Measurements from ENCODE around the gene PLA1A.

DNA sequence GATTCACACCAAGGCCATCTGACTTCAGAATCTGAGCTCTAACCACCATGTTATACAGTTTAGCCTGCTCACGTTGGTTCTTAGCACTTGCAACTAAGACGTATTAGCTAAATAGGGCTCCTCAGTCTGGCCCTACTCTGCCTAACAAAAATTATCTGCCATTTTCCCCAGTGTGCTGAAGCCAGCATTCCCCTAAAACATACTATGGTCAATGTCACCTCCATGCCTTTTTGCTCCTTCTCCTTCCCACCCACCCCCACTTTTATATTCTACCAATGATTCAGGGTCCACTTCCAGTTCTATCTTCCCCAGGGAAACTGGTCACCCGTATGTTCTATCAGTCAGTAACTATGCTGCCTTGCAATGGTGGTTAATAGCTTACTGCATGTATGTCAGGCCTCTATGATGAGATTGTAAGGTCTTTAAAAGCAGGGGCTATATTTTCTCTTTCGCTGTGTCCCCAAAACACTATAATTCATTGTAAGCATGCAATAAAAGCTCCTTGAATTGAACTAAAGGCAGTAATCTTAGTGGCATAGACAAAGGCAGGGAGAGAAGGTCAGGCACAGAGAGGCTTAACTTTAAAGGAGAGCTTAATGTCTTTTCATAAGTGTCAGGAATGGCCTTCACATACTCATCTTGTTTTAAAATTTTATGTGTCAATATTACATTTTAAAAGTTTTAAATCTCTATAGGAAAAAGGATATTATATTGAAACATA, 39.4 kb downstream of the PLA1A start:
- TF ChIP-seq, protein P1, sequence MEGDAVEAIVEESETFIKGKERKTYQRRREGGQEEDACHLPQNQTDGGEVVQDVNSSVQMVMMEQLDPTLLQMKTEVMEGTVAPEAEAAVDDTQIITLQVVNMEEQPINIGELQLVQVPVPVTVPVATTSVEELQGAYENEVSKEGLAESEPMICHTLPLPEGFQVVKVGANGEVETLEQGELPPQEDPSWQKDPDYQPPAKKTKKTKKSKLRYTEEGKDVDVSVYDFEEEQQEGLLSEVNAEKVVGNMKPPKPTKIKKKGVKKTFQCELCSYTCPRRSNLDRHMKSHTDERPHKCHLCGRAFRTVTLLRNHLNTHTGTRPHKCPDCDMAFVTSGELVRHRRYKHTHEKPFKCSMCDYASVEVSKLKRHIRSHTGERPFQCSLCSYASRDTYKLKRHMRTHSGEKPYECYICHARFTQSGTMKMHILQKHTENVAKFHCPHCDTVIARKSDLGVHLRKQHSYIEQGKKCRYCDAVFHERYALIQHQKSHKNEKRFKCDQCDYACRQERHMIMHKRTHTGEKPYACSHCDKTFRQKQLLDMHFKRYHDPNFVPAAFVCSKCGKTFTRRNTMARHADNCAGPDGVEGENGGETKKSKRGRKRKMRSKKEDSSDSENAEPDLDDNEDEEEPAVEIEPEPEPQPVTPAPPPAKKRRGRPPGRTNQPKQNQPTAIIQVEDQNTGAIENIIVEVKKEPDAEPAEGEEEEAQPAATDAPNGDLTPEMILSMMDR (IDR thresholded peaks at IDR 0.05; ENCODE audit: extremely low read depth in 1 of 2, insufficient read depth in 1 of 2, low read depth in 1 of 2, low read length in 2 of 2), result no peak
- TF ChIP-seq POLR2A (IDR thresholded peaks at IDR 0.05; ENCODE audit: low read depth, low read length) (no peak), FOS (IDR thresholded peaks at IDR 0.05; ENCODE audit: borderline replicate concordance, insufficient read depth, low read length) (no peak), JUN (IDR thresholded peaks at IDR 0.05; ENCODE audit: borderline replicate concordance, insufficient read depth, insufficient read length, low read depth) (no peak), MYC (IDR thresholded peaks at IDR 0.05; ENCODE audit: low read depth, low read length) (no peak)
- TF ChIP-seq, protein P2, sequence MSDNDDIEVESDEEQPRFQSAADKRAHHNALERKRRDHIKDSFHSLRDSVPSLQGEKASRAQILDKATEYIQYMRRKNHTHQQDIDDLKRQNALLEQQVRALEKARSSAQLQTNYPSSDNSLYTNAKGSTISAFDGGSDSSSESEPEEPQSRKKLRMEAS (IDR thresholded peaks at IDR 0.05; ENCODE audit: insufficient read depth, insufficient read length), result no peak

All from endothelial cell of umbilical vein (primary cell).